GM18867 (cell line): ENCODE results near the gene PHYKPL.

ENCODE experiments used
- ATAC-seq: cut with Tn5 transposase; IDR thresholded peaks from one replicate; pipeline ENCODE4 v1.9.1; 2021; ENCODE audit warnings: mild to moderate bottlenecking, moderate library complexity; ENCODE audit not compliant: unreplicated experiment

Gene PHYKPL

GRCh38 chr5:178192787-178193186, 39.8 kb downstream of the PHYKPL start:
- ATAC-seq: no peak

GRCh38 chr5:178192244-178192643, 40.4 kb downstream of the PHYKPL start:
- no peak for ATAC-seq

- no peak for ATAC-seq
Observed at GRCh38 chr5:178191661-178192060, 40.9 kb downstream of the PHYKPL start.

GRCh38 chr5:178189433-178189832, 43.2 kb downstream of the PHYKPL start:
- no peak for ATAC-seq

GRCh38 chr5:178187014-178187413, 45.6 kb downstream of the PHYKPL start, which contains the start of gene GMCL2:
GMCL2 (minus strand) TSS chr5:178187371; CDS start chr5:178187299, 72 bp downstream.
- no peak for ATAC-seq

- ATAC-seq: no peak
Observed at GRCh38 chr5:178186427-178186826, 46.2 kb downstream of the PHYKPL start.

- ATAC-seq: no peak
Observed at GRCh38 chr5:178182158-178182876, 50.3 kb downstream of the PHYKPL start.

- ATAC-seq: no peak
Observed at GRCh38 chr5:178180141-178180863, 52.3 kb downstream of the PHYKPL start.

GRCh38 chr5:178177569-178177968, 55.0 kb downstream of the PHYKPL start:
- no peak for ATAC-seq

GRCh38 chr5:178176791-178177190, 55.8 kb downstream of the PHYKPL start:
- no peak for ATAC-seq

GRCh38 chr5:178174456-178174855, 58.1 kb downstream of the PHYKPL start:
- ATAC-seq: no peak

GRCh38 chr5:178170455-178170854, 62.1 kb downstream of the PHYKPL start:
- ATAC-seq: no peak

GRCh38 chr5:178165581-178165980, 67.0 kb downstream of the PHYKPL start:
- no peak for ATAC-seq

- peak; percentile 90 for ATAC-seq
Observed at GRCh38 chr5:178163772-178164735, 68.5 kb downstream of the PHYKPL start.

GRCh38 chr5:178162481-178162880, 70.1 kb downstream of the PHYKPL start:
- ATAC-seq: no peak

GRCh38 chr5:178160176-178160575, 72.4 kb downstream of the PHYKPL start:
- ATAC-seq: no peak
